ENCODE data around the gene MEGF6.
"Not testable (repeated sequence)": the region's sequence is repeated elsewhere in the genome, so short reads cannot be mapped to it uniquely, and the experiment has no call there.

The MEGF6 gene

DNA sequence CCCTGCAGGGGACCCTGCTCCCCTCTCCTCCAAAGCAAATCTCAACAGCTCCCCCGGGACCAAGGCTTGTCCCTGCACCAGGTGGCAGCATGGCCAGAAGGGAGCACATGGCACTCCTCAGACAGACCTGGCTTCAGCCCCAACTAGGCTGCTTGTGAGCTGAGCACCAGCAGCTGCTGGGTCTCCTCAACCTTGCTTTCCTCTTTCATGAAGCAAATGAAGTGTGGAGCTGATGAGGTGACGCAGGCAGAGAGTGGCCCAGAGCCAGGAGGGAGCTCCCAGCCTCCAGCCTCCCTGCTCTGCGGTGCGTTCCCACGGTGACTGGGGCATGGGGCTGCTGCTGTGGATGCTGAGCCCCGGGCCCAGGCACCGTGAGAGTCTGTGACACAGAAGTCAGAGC, 34.0 kb downstream of the MEGF6 start:
- Mint-ChIP-seq H3K4me3 (no peak overlapping the region), H3K4me1 (ENCODE audit: low read depth) (no peaks in the 10 kb centered on the region), H3K27ac (no peak overlapping the region), H3K27me3 (ENCODE audit: low read depth) (no peaks in the 10 kb centered on the region), H3K9me3 (no peaks in the 10 kb centered on the region), H3K36me3 (ENCODE audit: low read depth) (no peaks in the 10 kb centered on the region)
- no peak for DNase-seq (ENCODE audit: low spot score)

DNA sequence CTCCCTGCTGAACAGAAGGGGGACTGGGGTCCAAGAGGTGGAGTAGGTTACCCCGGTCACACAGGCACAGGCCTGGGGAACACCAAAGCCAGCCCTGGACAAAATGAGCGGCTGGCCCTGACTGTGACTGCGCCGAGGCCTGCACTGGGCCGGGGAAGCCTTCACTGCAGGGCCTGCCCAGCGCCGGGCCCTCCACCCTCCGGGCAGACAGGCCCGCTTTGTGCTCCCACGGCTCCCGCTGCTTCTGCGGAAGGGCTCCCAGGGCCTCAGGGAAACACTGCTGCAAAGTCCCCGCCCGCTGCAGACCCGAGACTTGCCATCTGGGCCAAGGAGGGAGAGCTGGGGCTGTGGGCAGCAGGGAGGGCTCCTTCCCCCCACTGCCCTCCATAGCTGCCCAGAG, 35.3 kb downstream of the MEGF6 start:
- Mint-ChIP-seq H3K27ac (no peak overlapping the region), H3K36me3 (ENCODE audit: low read depth) (no peaks in the 10 kb centered on the region), H3K27me3 (ENCODE audit: low read depth) (no peaks in the 10 kb centered on the region), H3K4me3 (no peak overlapping the region), H3K4me1 (ENCODE audit: low read depth) (no peaks in the 10 kb centered on the region), H3K9me3 (no peaks in the 10 kb centered on the region)
- no peak for DNase-seq (ENCODE audit: low spot score)

DNA sequence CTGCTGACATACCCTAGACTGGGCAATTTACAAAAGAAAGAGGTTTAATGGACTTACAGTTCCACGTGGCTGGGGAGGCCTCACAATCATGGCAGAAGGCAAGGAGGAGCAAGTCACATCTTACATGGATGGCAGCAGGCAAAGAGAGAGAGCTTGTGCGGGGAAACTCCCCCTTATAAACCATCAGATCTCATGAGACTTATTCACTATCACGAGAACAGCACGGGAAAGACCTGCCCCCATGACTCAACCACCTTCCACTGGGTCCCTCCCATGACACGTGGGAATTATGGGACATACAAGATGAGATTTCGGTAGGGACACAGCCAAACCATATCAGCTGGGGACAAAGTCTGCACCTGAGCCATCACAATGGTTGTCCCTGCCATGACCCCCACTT, 35.8 kb downstream of the MEGF6 start:
- H3K36me3 Mint-ChIP-seq (ENCODE audit: low read depth); H3K9me3 Mint-ChIP-seq; H3K27me3 Mint-ChIP-seq (ENCODE audit: low read depth); H3K4me3 Mint-ChIP-seq; DNase-seq (ENCODE audit: low spot score); H3K4me1 Mint-ChIP-seq (ENCODE audit: low read depth); H3K27ac Mint-ChIP-seq: not testable (repeated sequence)

DNA sequence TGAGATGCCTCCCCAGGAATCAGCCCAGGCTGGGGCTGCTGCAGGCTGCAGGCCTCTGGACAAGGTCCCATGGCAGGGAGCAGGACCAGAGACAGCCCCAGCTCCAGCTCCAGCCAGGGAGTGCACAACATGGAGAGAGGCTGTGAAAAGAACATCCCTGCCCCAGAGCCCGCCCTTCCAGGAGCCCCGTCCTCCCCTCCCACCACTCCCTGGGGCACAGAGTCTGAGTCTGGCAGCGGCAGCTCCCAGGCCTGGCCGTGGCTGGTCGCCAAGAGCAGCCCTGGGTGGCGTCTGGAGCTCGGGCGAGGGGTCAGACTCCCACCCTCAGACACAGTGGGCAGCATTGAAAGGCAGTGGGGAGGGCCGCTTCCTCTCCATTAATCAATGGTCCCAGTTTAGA, 37.8 kb downstream of the MEGF6 start:
- H3K4me3 Mint-ChIP-seq: no peak overlapping the region
- H3K36me3 Mint-ChIP-seq (ENCODE audit: low read depth): no peaks in the 10 kb centered on the region
- DNase-seq (ENCODE audit: low spot score): no peak
- H3K27me3 Mint-ChIP-seq (ENCODE audit: low read depth): no peaks in the 10 kb centered on the region
- no peaks in the 10 kb centered on the region for H3K4me1 Mint-ChIP-seq (ENCODE audit: low read depth)
- H3K27ac Mint-ChIP-seq: no peak overlapping the region
- no peaks in the 10 kb centered on the region for H3K9me3 Mint-ChIP-seq

DNA sequence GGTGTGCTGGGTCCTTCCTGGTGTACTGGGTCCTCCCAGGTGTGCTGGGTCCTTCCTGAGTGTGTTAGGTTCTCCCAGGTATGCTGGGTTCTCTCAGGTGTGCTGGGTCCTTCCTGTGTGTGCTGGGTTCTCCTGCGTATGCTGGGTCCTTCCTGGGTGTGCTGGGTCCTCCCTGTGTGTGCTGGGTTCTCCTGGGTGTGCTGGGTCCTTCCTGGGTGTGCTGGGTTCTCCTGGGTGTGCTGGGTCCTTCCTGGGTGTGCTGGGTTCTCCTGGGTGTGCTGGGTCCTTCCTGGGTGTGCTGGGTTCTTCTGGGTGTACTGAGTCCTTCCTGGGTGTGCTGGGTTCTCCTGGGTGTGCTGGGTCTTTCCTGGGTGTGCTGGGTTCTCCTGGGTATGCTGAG, 38.7 kb downstream of the MEGF6 start:
- H3K27me3 Mint-ChIP-seq (ENCODE audit: low read depth); H3K4me3 Mint-ChIP-seq; H3K36me3 Mint-ChIP-seq (ENCODE audit: low read depth); H3K9me3 Mint-ChIP-seq; H3K27ac Mint-ChIP-seq; H3K4me1 Mint-ChIP-seq (ENCODE audit: low read depth); DNase-seq (ENCODE audit: low spot score): not testable (repeated sequence)

DNA sequence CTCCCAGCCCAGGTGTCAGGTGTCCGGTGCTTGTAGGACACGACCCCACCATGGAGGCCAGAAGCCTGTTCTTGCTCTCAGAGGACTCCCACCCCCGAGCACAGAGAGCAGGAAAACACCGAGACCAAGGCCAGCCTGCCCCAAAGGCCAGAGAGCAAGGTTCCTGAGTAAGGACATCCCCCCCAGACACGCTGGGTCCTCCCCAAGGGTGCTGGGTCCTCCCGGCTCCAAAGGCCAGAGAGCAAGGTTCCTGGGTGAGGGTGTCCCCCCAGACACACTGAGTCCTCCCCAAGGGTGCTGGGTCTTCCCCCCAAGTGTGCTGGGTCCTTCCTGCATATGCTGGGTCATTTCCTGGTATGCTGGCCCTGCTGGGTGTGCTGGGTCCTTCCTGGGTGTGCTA, 40.0 kb downstream of the MEGF6 start:
- H3K27me3 Mint-ChIP-seq (ENCODE audit: low read depth): no peaks in the 10 kb centered on the region
- no peaks in the 10 kb centered on the region for H3K9me3 Mint-ChIP-seq
- H3K4me3 Mint-ChIP-seq: no peak overlapping the region
- H3K36me3 Mint-ChIP-seq (ENCODE audit: low read depth): no peaks in the 10 kb centered on the region
- no peak overlapping the region for H3K27ac Mint-ChIP-seq
- DNase-seq (ENCODE audit: low spot score): no peak
- H3K4me1 Mint-ChIP-seq (ENCODE audit: low read depth): no peaks in the 10 kb centered on the region

DNA sequence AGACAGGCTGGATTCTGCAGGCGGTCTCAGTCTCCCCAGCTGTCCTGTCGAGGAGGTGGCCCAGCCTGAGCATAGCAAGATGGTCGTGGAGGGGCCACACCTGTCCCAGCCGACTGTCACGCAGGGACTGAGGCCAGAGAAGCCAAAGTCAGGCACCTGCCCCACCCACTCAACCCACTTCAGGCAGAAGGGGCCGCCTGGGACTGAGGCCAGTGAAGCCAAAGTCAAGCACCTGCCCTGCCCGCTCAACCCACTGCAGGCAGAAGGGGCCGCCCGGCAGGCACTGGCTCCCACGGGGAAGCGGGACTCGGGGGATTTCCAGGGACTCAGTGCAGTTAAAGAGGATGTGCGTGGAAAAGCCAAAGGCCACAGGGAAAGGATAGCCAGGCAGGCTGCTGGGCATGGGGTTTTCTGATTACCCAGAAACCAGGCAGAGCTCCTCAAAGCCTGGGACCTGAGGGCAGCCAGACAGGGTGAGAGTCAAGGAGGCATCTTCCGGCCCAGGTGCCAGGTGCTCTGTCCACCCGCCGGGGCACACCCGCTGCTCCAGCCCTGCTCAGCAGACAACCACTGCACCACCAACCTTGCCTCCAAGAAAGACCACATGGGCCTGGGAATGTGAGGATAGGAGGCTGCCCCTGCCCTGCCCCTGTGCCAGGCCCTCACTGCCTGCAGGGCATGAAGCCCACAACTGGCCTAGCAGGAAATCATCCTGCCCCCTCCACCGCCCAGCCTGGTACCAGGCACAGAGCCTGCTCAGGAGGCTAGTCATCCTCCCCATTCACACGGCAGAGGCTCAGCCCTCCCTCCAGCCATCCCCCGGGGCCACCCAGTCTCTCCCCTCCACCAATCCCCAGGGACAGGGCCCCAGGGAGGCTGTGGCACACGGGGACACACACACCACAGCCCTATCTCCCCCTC, 41.0 kb downstream of the MEGF6 start:
- Mint-ChIP-seq H3K9me3 (no peaks in the 10 kb centered on the region), H3K4me3 (no peak overlapping the region), H3K36me3 (ENCODE audit: low read depth) (no peaks in the 10 kb centered on the region), H3K27ac (no peak overlapping the region), H3K4me1 (ENCODE audit: low read depth) (no peaks in the 10 kb centered on the region), H3K27me3 (ENCODE audit: low read depth) (no peaks in the 10 kb centered on the region)
- no peak for DNase-seq (ENCODE audit: low spot score)

DNA sequence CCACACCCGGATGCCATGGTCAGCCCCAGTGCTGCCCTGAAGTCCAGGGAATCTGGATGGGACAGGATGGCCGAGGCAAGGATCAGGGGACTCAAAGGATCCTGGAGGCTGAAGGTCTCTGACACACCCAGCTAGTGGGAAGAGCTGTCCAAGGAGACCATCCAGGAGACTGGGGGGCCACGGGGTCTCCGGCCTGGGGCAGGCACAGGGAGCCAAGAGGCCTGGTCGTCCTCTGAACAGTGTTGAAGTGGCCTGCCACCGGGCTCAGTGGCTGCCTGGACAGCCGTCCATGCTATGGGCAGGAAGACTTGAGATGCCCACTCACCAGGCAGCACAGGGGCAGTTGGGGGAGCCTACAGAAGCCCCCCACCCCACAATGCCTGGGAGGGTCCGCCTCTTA, 41.9 kb downstream of the MEGF6 start:
- no peaks in the 10 kb centered on the region for H3K9me3 Mint-ChIP-seq
- no peak overlapping the region for H3K4me3 Mint-ChIP-seq
- no peak for DNase-seq (ENCODE audit: low spot score)
- no peak overlapping the region for H3K27ac Mint-ChIP-seq
- no peaks in the 10 kb centered on the region for H3K36me3 Mint-ChIP-seq (ENCODE audit: low read depth)
- no peaks in the 10 kb centered on the region for H3K4me1 Mint-ChIP-seq (ENCODE audit: low read depth)
- no peaks in the 10 kb centered on the region for H3K27me3 Mint-ChIP-seq (ENCODE audit: low read depth)

DNA sequence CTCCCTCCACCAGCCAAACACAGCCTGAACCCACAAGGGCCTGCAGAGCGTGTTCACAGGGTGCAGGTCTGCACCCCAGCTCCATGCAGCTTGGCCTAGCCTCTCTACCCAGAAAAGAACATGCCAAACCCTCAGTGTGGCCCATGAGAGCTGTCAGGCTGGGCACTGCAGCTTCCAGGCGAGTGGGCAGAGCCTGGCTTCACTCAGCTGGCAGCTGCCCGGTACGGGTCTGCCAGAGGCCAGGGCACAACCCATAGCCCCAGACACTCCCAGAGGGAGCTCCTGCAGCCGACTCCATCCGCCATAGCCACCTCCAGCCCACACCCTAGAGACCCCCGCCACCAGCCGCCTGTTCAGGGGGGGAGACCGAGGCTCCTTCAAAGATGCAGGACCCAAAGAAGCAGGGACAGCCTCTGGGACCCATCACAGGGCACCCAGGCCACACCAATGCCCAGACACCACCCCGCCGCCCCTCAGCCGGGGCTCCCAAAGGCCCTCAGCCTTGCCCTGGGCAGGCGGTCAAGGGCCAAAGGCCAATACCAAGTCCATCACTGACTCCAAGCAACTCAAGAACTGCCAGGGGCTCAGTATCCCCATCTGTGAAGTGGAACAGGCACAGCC, 42.4 kb downstream of the MEGF6 start:
- Mint-ChIP-seq H3K27me3 (ENCODE audit: low read depth) (no peaks in the 10 kb centered on the region), H3K4me3 (no peak overlapping the region), H3K4me1 (ENCODE audit: low read depth) (no peaks in the 10 kb centered on the region), H3K36me3 (ENCODE audit: low read depth) (no peaks in the 10 kb centered on the region), H3K9me3 (no peaks in the 10 kb centered on the region), H3K27ac (no peak overlapping the region)
- no peak for DNase-seq (ENCODE audit: low spot score)

DNA sequence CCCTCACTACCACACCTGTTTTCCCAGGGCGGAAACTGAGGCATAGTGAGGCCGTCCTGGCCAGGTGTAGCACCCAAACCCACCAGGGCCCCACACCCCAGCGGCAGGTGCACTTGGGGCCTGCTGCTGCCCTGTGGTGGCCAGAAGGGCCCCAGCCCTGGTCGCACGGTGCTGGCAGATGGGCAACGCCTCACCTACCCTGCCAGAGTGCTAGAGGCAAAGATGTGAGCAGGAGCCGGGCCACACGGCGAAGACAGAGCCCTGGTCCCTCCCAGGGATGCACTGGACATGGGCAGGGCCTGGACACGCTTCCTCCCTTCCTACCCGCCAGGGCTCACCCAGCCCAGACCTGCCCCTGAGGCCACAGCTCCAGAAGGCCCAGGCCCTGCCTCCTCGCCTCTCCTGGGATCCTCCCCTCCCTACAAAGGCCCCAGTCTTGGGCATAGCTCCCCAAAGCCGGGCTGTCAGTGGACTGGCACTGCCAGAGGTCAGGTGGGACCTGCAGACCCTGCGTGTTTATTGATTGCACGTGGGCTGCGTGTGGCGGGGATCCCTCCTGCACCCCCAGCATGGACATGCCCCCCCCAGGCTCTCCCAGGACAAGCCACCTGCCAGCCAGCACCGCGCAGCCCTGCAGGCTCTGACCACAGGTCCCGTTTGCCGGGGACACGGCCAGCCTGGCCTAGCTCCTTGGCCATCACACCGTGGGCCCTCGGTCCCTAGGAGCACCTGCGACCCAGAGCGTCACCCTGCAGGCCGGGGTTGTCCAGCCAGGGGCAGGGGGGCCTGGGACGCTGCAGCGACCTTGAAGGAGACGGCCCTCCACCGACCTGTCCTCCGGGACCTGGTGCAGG, 44.1 kb downstream of the MEGF6 start:
- Mint-ChIP-seq H3K27ac (no peak overlapping the region), H3K27me3 (ENCODE audit: low read depth) (no peaks in the 10 kb centered on the region), H3K9me3 (no peaks in the 10 kb centered on the region), H3K4me1 (ENCODE audit: low read depth) (no peaks in the 10 kb centered on the region), H3K4me3 (no peak overlapping the region), H3K36me3 (ENCODE audit: low read depth) (no peaks in the 10 kb centered on the region)
- no peak for DNase-seq (ENCODE audit: low spot score)

DNA sequence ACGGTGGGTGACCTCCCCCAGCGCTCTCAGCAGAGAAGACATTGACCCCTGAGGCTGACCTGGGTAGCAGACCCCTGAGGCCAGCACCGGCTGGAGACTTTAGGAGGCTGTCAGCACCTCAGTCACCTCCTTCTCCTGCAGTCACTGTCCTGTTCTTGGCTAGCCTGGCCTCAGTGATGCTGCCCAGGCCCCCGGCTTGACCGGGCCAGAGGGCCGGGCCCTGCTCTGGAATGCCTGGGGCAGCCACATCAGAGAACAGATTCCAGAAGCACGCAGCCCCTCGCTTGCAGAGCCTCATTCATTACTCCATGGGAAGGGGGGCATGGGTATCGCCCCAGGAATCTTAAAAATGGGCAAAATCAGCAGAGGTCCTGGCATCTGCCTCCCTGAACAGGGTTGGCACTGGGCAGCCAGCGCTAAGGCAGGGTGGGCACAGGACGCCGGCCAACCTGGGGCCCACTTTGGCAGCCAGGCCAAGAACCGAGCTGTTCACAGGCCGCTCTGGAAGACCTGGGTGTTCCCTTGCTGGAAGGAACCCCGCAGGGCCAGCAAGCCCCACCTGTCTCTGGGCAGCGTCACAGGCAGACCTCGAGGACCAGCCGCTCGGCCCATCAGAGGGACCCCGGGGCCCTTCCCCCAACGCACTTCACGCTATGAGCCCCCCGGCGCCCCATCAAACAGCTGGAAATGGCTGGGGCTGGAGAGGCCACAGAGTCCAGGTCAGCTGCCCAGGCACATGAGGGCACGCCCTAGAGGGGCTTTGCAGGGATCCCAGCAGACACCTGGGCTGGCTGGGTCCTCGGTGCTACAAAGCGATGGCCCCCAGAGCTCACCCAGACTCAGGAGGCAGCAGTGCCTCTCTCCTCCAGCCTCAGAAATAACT, 45.1 kb downstream of the MEGF6 start:
- H3K9me3 Mint-ChIP-seq: no peaks in the 10 kb centered on the region
- no peaks in the 10 kb centered on the region for H3K36me3 Mint-ChIP-seq (ENCODE audit: low read depth)
- no peak overlapping the region for H3K4me3 Mint-ChIP-seq
- no peak overlapping the region for H3K27ac Mint-ChIP-seq
- no peaks in the 10 kb centered on the region for H3K4me1 Mint-ChIP-seq (ENCODE audit: low read depth)
- no peaks in the 10 kb centered on the region for H3K27me3 Mint-ChIP-seq (ENCODE audit: low read depth)
- no peak for DNase-seq (ENCODE audit: low spot score)

DNA sequence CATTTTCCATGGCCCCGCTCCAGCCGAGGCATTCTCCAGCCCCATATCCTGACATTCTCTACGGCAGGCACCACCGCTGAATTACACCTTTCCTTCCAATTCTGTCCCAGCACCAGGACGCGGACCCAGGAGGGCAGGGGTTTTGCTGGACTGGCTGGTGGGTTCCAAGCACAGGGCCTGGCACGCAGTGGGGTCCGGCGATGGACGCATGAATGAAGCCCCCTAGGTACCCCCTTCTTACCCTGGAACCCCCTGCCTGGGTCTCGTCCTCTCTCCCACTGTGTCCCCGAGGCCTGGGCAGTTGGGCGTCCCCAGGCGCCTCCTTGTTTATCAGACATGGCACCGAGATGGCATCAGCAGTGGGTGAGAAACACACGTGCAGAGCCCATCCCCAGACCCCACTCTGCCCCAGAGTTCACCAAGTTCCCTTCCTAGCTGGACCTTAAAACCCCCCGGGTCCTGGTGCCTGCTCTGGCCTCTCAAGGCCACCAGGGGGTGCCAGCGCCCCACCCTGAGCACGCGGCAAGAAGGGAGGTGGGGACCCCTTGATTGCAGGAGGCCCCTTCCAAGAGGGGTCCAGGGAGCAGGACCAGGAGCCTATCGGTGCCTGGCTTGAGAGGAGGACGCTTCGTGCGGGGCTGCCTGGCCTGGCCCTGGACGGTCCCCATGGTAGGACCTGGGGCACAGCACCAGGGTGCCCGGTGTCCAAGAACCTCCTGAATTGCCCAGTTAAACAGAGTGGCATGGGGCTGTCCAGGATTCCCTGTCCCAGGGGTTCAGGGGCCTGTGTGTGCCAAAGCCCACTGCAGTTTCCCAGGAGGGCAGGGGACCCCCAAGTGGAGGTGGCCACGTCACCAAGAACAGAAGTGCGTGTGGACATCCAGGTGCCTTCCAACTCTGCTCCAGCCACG, 46.1 kb downstream of the MEGF6 start:
- Mint-ChIP-seq H3K4me1 (ENCODE audit: low read depth) (no peaks in the 10 kb centered on the region), H3K36me3 (ENCODE audit: low read depth) (no peaks in the 10 kb centered on the region), H3K9me3 (no peaks in the 10 kb centered on the region), H3K27me3 (ENCODE audit: low read depth) (no peaks in the 10 kb centered on the region), H3K4me3 (no peak overlapping the region), H3K27ac (no peak overlapping the region)
- no peak for DNase-seq (ENCODE audit: low spot score)

DNA sequence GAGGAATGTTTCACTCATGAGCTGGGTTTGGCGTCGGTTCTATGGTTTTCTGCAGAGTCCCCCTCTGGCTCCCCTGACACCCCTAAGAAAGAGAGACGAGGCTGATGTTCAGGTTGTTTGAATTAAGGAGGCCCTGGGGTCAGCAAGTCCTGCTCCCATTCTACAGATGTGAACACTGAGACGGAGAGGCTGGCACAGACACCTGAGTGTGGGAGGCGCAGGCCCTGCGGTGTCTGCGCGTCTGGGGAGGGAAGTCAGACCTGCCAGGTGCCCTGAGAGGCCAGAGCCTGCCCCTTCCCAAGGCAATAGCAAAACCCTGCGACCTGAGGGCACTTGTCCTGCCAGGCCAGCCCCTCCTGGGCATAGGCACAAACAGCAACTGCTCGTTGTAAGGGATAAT, 47.7 kb downstream of the MEGF6 start:
- H3K4me1 Mint-ChIP-seq (ENCODE audit: low read depth): no peaks in the 10 kb centered on the region
- no peak overlapping the region for H3K27ac Mint-ChIP-seq
- no peaks in the 10 kb centered on the region for H3K27me3 Mint-ChIP-seq (ENCODE audit: low read depth)
- no peaks in the 10 kb centered on the region for H3K9me3 Mint-ChIP-seq
- H3K4me3 Mint-ChIP-seq: no peak overlapping the region
- H3K36me3 Mint-ChIP-seq (ENCODE audit: low read depth): no peaks in the 10 kb centered on the region
- no peak for DNase-seq (ENCODE audit: low spot score)
